H9 (cell line): ENCODE data around the gene WDR48. TPM values are rescaled to one million over a fixed set of nuclear protein-coding genes. Genes with fewer than 3 reads are reported as not detected.

Experiments used
- DNase-seq: peaks from one replicate; pipeline ENCODE4 v3.0.0-alpha.2; 2017
- H2AFZ ChIP-seq: one replicate; pipeline ENCODE4 v1.6.1; 2013; ENCODE audit warnings: mild to moderate bottlenecking, low read length, control low read depth, moderate library complexity
- H2AK5ac ChIP-seq: 2 replicates; pipeline ENCODE4 v1.6.1; 2013; ENCODE audit warnings: low read length, control low read depth, mixed read lengths; ENCODE audit not compliant: insufficient read length
- H2BK120ac ChIP-seq: one replicate; pipeline ENCODE4 v1.6.1; 2013; ENCODE audit warnings: low read depth, mild to moderate bottlenecking, low read length, control low read depth, inconsistent platforms; ENCODE audit not compliant: poor library complexity, severe bottlenecking
- H2BK12ac ChIP-seq: 2 replicates; pipeline ENCODE4 v1.6.1; 2013; ENCODE audit warnings: low read length, control low read depth, mixed read lengths, low read depth; ENCODE audit not compliant: insufficient read length
- H2BK15ac ChIP-seq: 2 replicates; pipeline ENCODE4 v1.6.1; 2013; ENCODE audit warnings: low read depth, low read length, control low read depth
- H2BK20ac ChIP-seq: one replicate; pipeline ENCODE4 v1.6.1; 2013; ENCODE audit warnings: low read depth, mild to moderate bottlenecking, low read length, control low read depth, inconsistent platforms; ENCODE audit not compliant: poor library complexity, severe bottlenecking
- H2BK5ac ChIP-seq: 2 replicates; pipeline ENCODE4 v1.6.1; 2013; ENCODE audit warnings: low read length, control low read depth, mixed read lengths; ENCODE audit not compliant: insufficient read length
- H3K14ac ChIP-seq: 2 replicates; pipeline ENCODE4 v1.6.1; 2013; ENCODE audit warnings: low read length, control low read depth; ENCODE audit not compliant: insufficient read depth
- H3K18ac ChIP-seq: 2 replicates; pipeline ENCODE4 v1.6.1; 2013; ENCODE audit warnings: low read depth, mild to moderate bottlenecking, mixed read lengths, low read length, control low read depth; ENCODE audit not compliant: insufficient read length
- H3K23ac ChIP-seq: 2 replicates; pipeline ENCODE4 v1.6.1; 2013; ENCODE audit warnings: low read length, control low read depth, mixed read lengths, low read depth; ENCODE audit not compliant: insufficient read length
- H3K23me2 ChIP-seq: 2 replicates; pipeline ENCODE4 v1.6.1; 2013; ENCODE audit warnings: low read depth, mild to moderate bottlenecking, mixed read lengths, low read length, control low read depth; ENCODE audit not compliant: insufficient read length, poor library complexity, severe bottlenecking
- H3K27ac ChIP-seq: 2 replicates; pipeline ENCODE4 v1.5.1; 2013; ENCODE audit warnings: low read length, control low read depth, mixed read lengths, low read depth; ENCODE audit not compliant: insufficient read length
- H3K27me3 ChIP-seq: 2 replicates; pipeline ENCODE4 v1.6.1; 2013; ENCODE audit warnings: low read length, control low read depth, inconsistent platforms; ENCODE audit not compliant: insufficient read depth
- H3K4ac ChIP-seq: 2 replicates; pipeline ENCODE4 v1.6.1; 2013; ENCODE audit warnings: low read depth, mild to moderate bottlenecking, control low read depth, inconsistent platforms, low read length, moderate library complexity
- H3K4me1 ChIP-seq: 2 replicates; pipeline ENCODE4 v1.6.1; 2013; ENCODE audit warnings: low read length, control low read depth, inconsistent platforms; ENCODE audit not compliant: insufficient read depth
- H3K4me2 ChIP-seq: 2 replicates; pipeline ENCODE4 v1.6.1; 2013; ENCODE audit warnings: low read length, control low read depth, mixed read lengths; ENCODE audit not compliant: insufficient read length, insufficient read depth
- H3K56ac ChIP-seq: 2 replicates; pipeline ENCODE4 v1.6.1; 2013; ENCODE audit warnings: low read depth, mild to moderate bottlenecking, mixed read lengths, low read length, control low read depth; ENCODE audit not compliant: insufficient read length
- H3K79me1 ChIP-seq: 2 replicates; pipeline ENCODE4 v1.6.1; 2013; ENCODE audit warnings: low read depth, mild to moderate bottlenecking, moderate library complexity, low read length, control low read depth, inconsistent platforms; ENCODE audit not compliant: insufficient read depth, poor library complexity, severe bottlenecking
- H3K79me2 ChIP-seq: 2 replicates; pipeline ENCODE4 v1.6.1; 2013; ENCODE audit warnings: low read length, control low read depth, inconsistent platforms; ENCODE audit not compliant: insufficient read depth
- H3K9ac ChIP-seq: 2 replicates; pipeline ENCODE4 v1.6.1; 2013; ENCODE audit warnings: low read length, control low read depth, mixed read lengths; ENCODE audit not compliant: insufficient read length; ENCODE audit errors: extremely low read depth
- H3K9me3 ChIP-seq: one replicate; pipeline ENCODE4 v1.6.1; 2013; ENCODE audit warnings: low read depth, low read length, inconsistent platforms; ENCODE audit not compliant: control insufficient read depth
- H3T11ph ChIP-seq: one replicate; pipeline ENCODE4 v1.6.1; 2013; ENCODE audit warnings: mild to moderate bottlenecking, low read length, control low read depth, inconsistent platforms
- H4K20me1 ChIP-seq: one replicate; pipeline ENCODE4 v1.6.1; 2013; ENCODE audit not compliant: control insufficient read depth, insufficient read length, insufficient read depth
- H4K5ac ChIP-seq: 2 replicates; pipeline ENCODE4 v1.6.1; 2013; ENCODE audit warnings: low read depth, mild to moderate bottlenecking, mixed read lengths, low read length, control low read depth; ENCODE audit not compliant: insufficient read length
- H4K8ac ChIP-seq: replicated peaks from 2 replicates; pipeline ENCODE4 v1.6.1; 2013; ENCODE audit warnings: low read length, control low read depth, mixed read lengths, low read depth; ENCODE audit not compliant: insufficient read length
- H4K91ac ChIP-seq: 2 replicates; pipeline ENCODE4 v1.6.1; 2013; ENCODE audit warnings: low read depth, mild to moderate bottlenecking, moderate library complexity, mixed read lengths, low read length, control low read depth; ENCODE audit not compliant: insufficient read length
- H3K27ac Mint-ChIP-seq, 3 experiments: 2 replicates in 2 of 3; 3 replicates in 1 of 3; pipeline ENCODE4 v1.8.0; 2020 to 2021; ENCODE audit warnings: mixed read lengths in 3 of 3, mild to moderate bottlenecking in 1 of 3, moderate library complexity in 1 of 3
- H3K27me3 Mint-ChIP-seq: 2 replicates; pipeline ENCODE4 v1.8.0; 2021; ENCODE audit warnings: low read depth, mild to moderate bottlenecking, moderate library complexity, mixed read lengths
- H3K36me3 Mint-ChIP-seq, 3 experiments: 2 replicates in 2 of 3; 3 replicates in 1 of 3; pipeline ENCODE4 v1.8.0; 2020 to 2021; ENCODE audit warnings: low read depth in 3 of 3, mixed read lengths in 3 of 3; ENCODE audit not compliant: insufficient read depth in 1 of 3
- H3K4me1 Mint-ChIP-seq, 2 experiments: 2 replicates each; pipeline ENCODE4 v1.8.0; 2020; ENCODE audit warnings: mixed read lengths in 2 of 2
- H3K4me3 Mint-ChIP-seq, 2 experiments: 2 replicates in 1 of 2; 3 replicates in 1 of 2; pipeline ENCODE4 v1.8.0; 2020 to 2021; ENCODE audit warnings: mild to moderate bottlenecking in 2 of 2, mixed read lengths in 2 of 2, moderate library complexity in 1 of 2
- H3K9me3 Mint-ChIP-seq, 2 experiments: 2 replicates in 1 of 2; 3 replicates in 1 of 2; pipeline ENCODE4 v1.8.0; 2020; ENCODE audit warnings: mild to moderate bottlenecking in 2 of 2, mixed read lengths in 2 of 2, moderate library complexity in 1 of 2
- CTCF ChIP-seq: fragments of 200-600 bp; sonication (generic); conservative IDR thresholded peaks from 3 replicates; pipeline ENCODE4 v1.8.0; 2021; ENCODE audit warnings: antibody characterized with exemption, mild to moderate bottlenecking
- WGBS: extraction: QIAGEN DNeasy Blood & Tissue Kit; methylation state at CpG from one replicate; pipeline ENCODE4 v1.1.7; 2013; ENCODE audit warnings: missing lambda C conversion rate, low lambda C conversion rate, mixed read lengths; ENCODE audit not compliant: insufficient read length; ENCODE audit errors: extremely low coverage; 5-methylcytosine and 5-hydroxymethylcytosine counted together
- total RNA-seq: library from RNA; stranded (reverse); gene quantifications from 2 replicates; pipeline ENCODE4 v1.2.1, GENCODE V29; 2021

Gene WDR48
- total RNA-seq, 1 experiment from 2014 or later: 52.7 TPM

GRCh38 chr3:39075910-39076309 is 24.1 kb downstream of the WDR48 start:
- Histone ChIP-seq H3K23ac (no peak overlapping the region), H2BK20ac (no peak overlapping the region), H4K8ac (no peak overlapping the region), H3K4me2 (no peak overlapping the region), H3K4me1 (no peaks in the 10 kb centered on the region), H3K9me3 (no peaks in the 10 kb centered on the region), H2BK15ac (no peak overlapping the region), H2BK12ac (no peak overlapping the region), H2BK5ac (no peak overlapping the region), H3K27me3 (no peaks in the 10 kb centered on the region), H3K18ac (no peak overlapping the region), H3K14ac (no peak overlapping the region), H3K9ac (no peak overlapping the region), H3K79me2 (no peaks in the 10 kb centered on the region), H3K23me2 (no peaks in the 10 kb centered on the region), H4K91ac (no peak overlapping the region), H3K27ac (no peak overlapping the region), H3T11ph (no peak overlapping the region), H2AK5ac (no peak overlapping the region), H3K4ac (no peak overlapping the region), H3K56ac (no peak overlapping the region), H2AFZ (no peak overlapping the region), H3K79me1 (no peaks in the 10 kb centered on the region), H2BK120ac (no peak overlapping the region), H4K5ac (no peak overlapping the region), H4K20me1 (no peaks in the 10 kb centered on the region)
- Mint-ChIP-seq H3K27ac (no peak overlapping the region), H3K9me3 (no peaks in the 10 kb centered on the region), H3K4me3 (no peak overlapping the region), H3K27me3 (no peaks in the 10 kb centered on the region), H3K36me3 (peaks cover 23 to 64% (median 50%) of the 10 kb centered on the region in 3 experiments; a peak in 6 of 7 replicates), H3K4me1 (no peaks in the 10 kb centered on the region)
- TF ChIP-seq CTCF: no peak
- no peak for DNase-seq
- no CpG with 5 or more reads among the region's 10 CpGs for WGBS
